ENCODE measurements around the gene ZNF232.
"Not testable (repeated sequence)": the region's sequence is repeated elsewhere in the genome, so short reads cannot be mapped to it uniquely, and the experiment has no call there.

The ZNF232 gene

GRCh38 chr17:5111402-5112204, at the start of gene ZNF232:
TSS of gene ZNF232 (minus strand) at chr17:5111878. CDS start at chr17:5111822, 56 bp downstream.
- DNase-seq (ENCODE audit: low read depth): peak; percentile 63

DNA sequence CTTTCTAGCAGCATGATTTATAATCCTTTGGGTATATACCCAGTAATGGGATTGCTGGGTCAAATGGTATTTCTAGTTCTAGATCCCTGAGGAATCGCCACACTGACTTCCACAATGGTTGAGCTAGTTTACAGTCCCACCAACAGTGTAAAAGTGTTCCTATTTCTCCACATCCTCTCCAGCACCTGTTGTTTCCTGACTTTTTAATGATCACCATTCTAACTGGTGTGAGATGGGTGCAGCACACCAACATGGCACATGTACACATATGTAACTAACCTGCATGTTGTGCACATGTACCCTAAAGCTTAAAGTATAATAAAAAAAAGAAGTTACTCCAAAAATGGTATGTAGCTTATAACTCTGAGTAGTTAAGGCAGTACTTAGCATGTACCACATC, 49.0 kb upstream of the ZNF232 start:
- DNase-seq (ENCODE audit: low read depth): not testable (repeated sequence)

- DNase-seq (ENCODE audit: low read depth): not testable (repeated sequence)
Measured at GRCh38 chr17:5146122-5146521, 34.4 kb upstream of the ZNF232 start.

- DNase-seq (ENCODE audit: low read depth): not testable (repeated sequence)
Measured at GRCh38 chr17:5142877-5143276, 31.2 kb upstream of the ZNF232 start.

GRCh38 chr17:5139458-5139732, 27.7 kb upstream of the ZNF232 start:
- DNase-seq (ENCODE audit: low read depth): no peak

DNA sequence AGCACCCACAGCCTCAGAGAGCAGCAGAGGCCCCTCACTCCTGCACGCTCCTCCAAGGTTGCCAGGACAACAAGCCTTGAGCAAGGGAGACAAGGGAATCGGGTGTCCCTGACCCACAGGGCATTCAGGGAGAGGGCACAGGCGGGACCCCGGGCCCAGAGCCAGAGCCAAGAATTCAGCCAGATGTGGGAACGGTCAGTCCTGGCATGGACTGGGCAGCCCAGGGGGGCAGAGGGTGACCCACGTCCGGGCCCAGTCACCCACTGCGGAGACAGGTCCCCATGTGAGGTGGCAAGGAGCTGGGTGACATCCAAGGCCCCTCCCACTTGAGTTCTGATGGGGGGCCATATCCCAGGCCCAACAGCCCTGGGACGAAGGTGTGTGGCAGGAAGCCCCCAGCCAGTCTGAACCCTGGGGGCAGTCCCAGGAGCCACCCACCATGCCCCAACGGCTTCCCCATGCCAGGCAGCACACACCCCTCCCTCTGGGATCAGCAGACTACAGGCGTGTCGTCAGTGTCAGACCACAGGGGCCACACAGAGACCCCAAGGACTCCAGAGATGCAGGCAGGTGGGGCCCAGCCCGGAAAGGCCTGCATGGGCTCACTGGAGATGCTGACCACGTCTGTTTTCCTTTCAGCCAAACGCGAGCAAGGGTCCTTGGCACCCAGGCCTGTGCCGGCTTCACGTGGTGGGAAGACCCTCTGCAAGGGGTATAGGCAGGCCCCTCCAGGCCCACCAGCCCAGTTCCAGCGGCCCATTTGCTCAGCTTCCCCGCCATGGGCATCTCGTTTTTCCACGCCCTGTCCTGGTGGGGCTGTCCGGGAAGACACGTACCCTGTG, 27.2 kb upstream of the ZNF232 start:
- DNase-seq (ENCODE audit: low read depth): no peak

- not testable (repeated sequence) for DNase-seq (ENCODE audit: low read depth)
Measured at GRCh38 chr17:5138198-5138544, 26.5 kb upstream of the ZNF232 start.

DNA sequence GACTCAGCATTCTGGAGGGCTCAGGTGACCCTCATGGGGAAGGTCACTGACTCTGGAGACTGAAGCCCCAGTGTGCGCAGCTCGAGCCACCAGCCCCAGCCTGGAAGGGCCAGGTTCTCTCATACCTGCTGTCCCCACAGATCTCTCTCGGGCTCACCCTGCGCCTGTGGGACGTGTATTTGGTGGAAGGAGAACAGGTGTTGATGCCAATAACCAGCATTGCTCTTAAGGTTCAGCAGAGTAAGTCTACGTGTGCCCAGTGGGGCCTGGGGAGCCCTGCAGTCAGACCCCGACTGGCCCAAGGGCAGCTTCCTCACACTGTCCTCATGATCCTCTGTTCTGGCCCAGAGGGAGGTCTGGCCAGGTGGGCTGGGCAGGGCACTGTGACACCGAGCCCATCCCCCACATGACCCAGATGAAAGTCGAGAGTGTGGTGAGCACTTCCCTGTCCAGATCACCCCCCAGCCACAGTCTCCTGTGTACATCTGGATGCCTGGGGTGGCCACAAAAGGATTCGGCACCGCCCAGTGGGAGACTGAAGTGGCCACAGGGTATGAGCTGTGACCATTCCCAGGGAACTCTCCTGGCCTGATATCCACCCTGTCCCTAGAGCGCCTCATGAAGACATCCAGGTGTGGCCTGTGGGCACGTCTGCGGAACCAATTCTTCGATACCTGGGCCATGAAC, 26.0 kb upstream of the ZNF232 start:
- not testable (repeated sequence) for DNase-seq (ENCODE audit: low read depth)

- not testable (repeated sequence) for DNase-seq (ENCODE audit: low read depth)
Measured at GRCh38 chr17:5136580-5137412, 25.1 kb upstream of the ZNF232 start.

- DNase-seq (ENCODE audit: low read depth): no peak
Measured at GRCh38 chr17:5135726-5136579, 24.3 kb upstream of the ZNF232 start.

DNA sequence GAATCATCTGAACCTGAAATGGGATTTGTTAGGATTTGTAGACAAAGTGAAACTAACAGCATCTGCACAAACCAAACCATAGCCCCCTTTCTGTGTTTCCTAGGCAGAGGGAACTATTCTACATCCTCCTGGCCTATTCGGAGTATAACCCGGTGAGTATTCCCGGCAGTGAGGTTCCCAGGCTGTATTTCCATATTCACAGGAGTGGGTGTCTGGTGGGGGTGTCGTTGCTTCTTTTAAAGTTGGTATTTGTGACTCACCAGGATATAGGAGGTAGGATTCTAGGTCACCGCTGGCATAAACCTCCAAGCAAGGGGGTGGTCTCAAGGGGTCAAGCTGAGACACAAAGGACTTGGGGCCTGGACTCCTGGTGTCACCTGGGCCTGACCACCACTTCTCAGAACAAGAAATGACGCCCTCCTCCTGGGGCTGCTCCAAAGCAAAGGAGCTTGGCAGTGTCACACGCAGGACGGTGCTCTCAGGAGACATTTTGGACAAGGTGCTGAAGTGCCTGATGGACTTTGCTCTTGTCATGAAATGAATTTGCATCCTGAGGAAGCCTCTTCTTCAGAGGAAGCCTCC, 23.5 kb upstream of the ZNF232 start:
- DNase-seq (ENCODE audit: low read depth): not testable (repeated sequence)

DNA sequence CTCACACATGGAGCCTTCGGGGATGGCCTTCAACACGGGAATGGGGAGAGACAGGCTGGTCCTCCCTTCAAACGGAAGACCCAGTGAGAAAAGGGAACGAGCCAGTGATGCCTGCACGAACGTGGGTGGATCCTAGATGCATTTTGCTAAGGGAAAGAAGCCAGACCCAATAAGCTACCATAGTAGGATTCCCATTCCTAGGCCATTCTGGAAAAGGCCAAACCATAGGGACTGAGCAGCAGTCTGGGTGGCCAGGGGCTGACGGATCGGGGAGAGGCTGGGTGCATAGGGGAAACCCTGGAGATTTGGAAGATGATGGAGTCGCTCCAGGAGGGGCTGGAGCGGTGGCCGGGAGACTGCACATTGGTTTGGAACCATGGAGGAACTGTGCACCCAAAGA, 22.9 kb upstream of the ZNF232 start:
- not testable (repeated sequence) for DNase-seq (ENCODE audit: low read depth)

DNA sequence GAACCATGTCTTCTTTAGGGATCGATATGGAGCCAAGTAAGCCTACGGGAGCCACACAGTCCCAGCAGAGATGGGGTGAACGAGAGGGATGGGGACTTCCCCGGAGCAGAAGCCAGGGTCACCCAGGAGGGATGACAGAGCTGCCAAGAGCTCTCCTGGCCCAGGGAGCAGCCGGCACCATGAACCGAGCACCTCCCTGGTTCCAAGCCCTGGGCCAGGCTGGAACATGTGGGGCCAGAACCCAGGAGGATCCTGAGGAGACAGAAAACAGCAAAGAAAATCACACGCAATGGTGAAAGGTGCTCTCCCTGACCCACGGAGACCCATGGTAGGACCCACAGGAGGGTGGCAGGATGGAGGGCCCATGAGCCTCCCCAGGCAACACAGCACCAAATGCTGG, 22.3 kb upstream of the ZNF232 start:
- DNase-seq (ENCODE audit: low read depth): not testable (repeated sequence)

DNA sequence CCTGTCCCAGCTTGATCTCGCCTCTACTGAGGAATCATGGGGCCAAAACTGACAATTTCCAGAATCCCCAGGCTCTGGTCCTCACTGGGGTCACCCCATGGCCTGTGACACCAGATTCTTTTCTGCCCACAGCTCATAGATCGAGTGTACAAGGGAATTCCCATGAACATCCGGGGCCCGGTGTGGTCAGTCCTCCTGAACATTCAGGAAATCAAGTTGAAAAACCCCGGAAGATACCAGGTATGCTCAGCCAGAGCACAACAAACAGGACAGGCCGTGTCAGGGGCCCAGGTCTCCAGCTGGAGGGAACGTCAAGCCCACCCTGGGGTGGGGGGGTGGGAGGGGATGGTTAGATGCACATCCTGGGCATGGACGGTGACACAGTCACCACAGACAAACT, 21.6 kb upstream of the ZNF232 start:
- no peak for DNase-seq (ENCODE audit: low read depth)

DNA sequence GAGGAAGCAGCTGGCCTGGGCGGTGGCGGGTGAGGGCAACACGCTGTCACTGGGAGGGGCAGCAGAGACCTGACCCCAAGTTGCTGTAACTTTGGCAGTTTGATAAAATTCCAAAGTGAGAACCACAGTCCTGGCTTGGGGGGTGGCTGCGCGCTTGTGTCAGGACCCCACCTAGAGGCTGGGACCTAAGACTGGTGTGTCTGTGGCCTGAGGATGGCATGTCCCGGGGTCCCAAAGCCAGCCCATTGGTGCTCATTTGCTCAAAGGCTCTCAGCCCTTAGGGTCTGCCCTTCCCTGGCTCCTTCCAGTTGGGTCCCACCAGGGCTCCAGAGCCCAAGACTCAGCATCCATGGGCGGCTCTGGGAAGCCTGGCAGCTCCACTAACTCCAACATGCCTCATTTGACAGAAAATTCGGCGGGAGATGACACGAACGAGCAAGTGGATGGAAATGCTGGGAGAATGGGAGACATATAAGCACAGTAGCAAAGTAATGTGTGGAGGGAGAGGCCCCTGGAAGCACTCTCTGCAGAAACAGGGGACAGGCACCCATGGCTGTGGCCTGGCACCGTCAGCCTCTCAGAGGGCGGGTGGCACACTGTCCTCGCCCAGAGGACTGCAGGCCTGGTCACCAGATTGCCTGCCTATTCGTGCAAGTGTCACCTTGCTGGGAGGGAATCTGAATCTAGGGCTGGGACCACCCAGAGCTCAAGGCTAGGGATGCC, 21.0 kb upstream of the ZNF232 start:
- not testable (repeated sequence) for DNase-seq (ENCODE audit: low read depth)

DNA sequence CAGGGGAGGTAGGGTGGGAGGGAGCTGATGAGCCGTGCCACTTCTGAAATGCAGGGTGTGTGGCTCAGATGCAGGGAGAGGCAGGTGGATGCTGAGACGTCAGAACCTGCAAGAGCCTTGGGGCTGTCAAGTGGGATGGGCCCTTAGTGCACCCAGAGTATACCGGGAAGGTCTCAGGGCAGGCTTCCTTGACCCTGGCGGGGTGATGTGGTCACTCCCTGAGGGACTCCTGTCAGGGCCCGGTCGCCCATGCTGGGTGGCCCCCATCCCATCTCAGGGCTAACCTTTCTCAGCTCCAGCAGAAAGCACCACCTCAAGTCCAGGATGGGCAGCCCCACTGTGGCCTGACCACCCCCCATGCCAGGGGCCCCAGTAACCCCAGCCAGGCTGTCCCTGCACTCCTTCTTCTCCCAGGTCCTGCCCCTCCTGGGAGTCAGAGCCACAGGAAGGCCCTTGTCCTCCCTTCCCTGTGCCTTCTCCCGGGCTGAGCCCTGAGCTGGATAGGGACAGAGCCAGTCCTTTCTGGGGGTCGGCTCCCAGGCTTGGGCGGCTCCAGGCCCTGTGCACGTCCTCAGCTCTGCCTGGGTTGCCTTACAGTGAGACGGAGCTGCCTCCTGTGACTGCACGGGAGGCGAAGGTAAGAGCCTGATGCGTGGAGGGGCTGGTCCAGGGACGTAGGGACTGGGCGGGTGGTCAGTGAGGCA, 20.3 kb upstream of the ZNF232 start:
- not testable (repeated sequence) for DNase-seq (ENCODE audit: low read depth)

- no peak for DNase-seq (ENCODE audit: low read depth)
Measured at GRCh38 chr17:5131146-5131715, 19.6 kb upstream of the ZNF232 start.

DNA sequence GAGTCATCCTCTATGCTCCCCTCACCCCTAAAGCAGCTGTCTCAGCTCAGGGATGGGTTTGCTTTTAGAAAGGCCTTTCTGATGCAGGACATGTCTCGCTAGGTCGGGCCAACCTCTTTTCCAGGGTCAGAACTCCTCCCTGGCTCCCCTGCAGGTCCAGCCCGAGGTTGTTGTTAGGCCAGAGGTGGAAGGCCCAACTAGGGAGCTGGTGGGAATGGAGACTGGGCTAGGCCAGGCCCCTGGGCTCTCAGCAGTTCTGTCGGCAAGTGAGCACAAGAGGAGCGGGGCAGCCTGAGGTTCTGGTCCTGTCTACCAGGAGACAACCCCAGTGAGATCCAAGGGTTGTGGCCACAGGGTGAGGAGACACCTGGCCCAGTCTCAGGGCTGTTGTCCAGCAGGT, 19.0 kb upstream of the ZNF232 start:
- DNase-seq (ENCODE audit: low read depth): not testable (repeated sequence)

DNA sequence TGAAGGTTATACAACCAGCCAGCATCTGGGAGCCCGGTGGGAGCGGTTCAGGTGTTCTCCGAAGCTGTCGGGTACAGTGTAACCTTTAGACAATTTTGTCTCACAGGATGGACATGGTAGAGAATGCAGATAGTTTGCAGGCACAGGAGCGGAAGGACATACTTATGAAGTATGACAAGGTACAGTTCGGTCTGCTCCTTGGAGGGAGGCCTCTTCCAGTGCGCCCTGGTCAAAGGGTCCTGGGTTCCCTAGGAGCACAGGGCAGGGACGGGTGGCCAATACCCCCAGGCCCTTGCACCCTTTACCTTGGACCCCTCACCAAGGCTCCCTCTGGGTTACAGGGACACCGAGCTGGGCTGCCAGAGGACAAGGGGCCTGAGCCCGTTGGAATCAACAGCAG, 18.6 kb upstream of the ZNF232 start:
- DNase-seq (ENCODE audit: low read depth): not testable (repeated sequence)
